NCI-H1092 (cell line): ENCODE results near the gene AMBP.
"Not testable (repeated sequence)": the region's sequence is repeated elsewhere in the genome, so short reads cannot be mapped to it uniquely, and the experiment has no call there.

Source experiments
- DNase-seq: peaks from one replicate; lab custom pipeline; 2025; lab: John Stamatoyannopoulos, UW

AMBP gene

DNA sequence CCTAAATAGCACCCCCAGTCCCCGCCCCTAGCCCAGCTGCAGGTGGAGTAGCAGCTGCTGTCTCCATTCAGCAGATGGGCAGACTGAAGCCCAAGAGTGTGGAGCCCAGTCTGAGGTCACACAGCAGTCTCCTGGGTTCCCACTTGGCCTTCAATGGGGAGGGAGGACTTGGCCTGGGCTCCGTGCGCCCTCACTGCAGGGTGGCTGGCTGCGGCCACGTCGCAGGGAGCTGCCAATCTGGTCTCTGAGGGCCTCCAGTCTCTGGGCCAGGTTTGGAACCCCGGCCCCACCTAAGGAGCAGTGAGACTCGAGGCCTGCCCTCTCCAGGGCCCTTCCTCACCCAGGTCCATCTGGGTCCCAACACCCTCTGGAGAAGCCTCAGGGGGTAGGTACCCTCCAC is 13.6 kb upstream of the AMBP start:
- DNase-seq: no peak

DNA sequence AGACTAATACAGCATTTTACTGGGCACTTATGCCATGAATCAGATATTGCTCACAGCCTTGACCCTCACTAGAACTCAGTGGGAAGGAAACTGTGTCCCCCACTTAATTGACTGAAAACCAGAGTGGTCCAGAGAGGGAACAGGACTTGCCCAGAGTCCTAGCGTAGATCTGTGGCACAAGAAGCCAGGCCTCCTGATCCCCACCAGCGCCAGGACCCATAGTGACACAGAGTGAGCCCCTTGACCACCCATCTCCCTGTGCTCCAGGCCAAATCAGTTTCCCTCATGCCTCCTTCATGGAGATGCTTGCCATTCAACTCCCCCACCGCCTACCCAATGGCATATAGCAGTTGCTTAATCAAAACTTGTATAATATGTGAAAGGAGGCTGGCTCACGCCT is 12.7 kb upstream of the AMBP start:
- DNase-seq: no peak

DNA sequence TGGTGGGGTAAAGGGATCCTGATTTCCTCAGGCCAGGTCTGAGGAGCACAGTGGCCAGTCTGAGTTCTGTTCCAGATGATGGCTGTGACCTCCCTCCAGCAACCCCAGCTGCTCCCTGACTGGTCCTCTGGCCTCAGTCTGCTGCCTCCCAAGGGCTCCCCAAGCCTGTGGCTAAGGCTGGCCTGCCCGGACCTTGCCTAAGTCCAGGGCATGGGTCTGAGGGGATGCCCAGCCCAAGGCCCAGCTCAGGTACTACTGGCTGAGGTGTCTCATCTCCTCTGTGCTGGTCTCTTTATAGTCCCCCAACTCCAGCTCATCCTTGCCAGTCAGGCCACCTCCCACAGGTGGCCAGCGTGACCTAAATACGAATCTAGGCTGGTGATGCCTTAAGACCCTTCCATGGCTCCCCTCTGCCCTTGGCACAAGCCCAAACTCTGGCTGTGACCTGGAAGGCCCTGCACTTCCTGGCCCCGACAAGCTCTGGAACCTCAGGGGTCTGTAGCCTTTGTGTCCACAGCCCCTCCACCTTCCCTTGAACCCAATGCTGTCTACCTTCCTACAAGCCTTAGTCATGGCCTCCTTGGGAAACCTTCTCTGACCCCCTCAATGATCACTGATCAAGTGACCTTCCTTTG is 11.2 kb upstream of the AMBP start:
- DNase-seq: no peak

DNA sequence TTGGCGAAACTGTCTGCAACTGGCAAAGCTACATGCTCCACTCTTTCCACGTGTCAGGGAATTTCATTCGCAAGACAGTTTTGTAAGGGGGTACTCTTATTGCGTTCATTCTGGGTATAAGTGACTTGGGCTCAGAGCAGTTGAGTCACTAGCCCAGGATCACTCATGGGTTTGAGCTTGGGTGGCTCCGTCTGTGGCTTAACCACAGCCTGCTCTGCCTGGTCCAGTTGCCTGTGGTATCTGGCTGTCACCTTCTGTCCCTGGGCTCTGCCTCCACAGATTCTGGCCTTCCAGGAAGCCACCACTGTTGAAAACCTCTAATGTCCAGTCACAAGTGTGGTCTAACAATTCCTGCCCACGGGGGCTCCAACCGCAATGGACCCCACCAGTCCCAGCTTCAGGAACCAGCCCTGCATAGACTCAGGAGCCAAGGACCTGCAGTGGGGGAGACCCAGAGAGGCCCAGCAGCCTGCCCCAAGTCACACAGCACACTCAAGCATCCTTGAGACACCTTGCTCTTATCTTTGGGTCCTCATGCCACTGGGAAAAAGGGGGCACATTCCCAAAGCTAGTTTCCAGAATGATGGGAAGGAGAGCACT is 10.6 kb upstream of the AMBP start:
- no peak for DNase-seq

GRCh38 chr9:114087721-114088120 is 9.6 kb upstream of the AMBP start:
- DNase-seq: no peak

GRCh38 chr9:114086607-114087006 is 8.5 kb upstream of the AMBP start:
- no peak for DNase-seq

DNA sequence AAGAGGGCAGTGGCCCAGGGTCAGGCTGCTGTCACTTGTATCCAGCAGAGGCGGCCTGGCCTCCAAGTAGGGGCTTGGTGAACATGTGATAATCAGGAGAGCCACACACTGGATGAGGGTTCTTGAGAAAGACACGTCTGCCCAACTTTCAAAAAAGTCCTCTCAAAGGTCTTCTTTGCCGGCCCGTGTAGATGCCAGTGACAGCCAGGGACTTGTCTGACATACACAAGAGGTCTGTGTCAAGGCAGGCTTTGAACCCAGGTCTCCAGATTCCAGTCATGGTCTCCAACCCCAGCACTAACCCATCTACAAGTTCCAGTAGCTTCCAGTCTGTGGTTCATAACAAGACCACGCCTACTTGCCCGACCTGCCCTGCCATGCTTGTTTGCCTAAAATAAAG is 7.9 kb upstream of the AMBP start:
- DNase-seq: no peak

- no peak for DNase-seq
Measured at GRCh38 chr9:114085387-114085789, 7.3 kb upstream of the AMBP start.

GRCh38 chr9:114084282-114085073 is 6.4 kb upstream of the AMBP start:
- no peak for DNase-seq

- no peak for DNase-seq
Measured at GRCh38 chr9:114083666-114084065, 5.6 kb upstream of the AMBP start.

GRCh38 chr9:114082763-114083412 is 4.8 kb upstream of the AMBP start:
- DNase-seq: not testable (repeated sequence)

GRCh38 chr9:114082017-114082762 is 4.1 kb upstream of the AMBP start:
- peak; percentile 87 for DNase-seq

GRCh38 chr9:114081441-114082016 is 3.4 kb upstream of the AMBP start:
- DNase-seq: no peak

DNA sequence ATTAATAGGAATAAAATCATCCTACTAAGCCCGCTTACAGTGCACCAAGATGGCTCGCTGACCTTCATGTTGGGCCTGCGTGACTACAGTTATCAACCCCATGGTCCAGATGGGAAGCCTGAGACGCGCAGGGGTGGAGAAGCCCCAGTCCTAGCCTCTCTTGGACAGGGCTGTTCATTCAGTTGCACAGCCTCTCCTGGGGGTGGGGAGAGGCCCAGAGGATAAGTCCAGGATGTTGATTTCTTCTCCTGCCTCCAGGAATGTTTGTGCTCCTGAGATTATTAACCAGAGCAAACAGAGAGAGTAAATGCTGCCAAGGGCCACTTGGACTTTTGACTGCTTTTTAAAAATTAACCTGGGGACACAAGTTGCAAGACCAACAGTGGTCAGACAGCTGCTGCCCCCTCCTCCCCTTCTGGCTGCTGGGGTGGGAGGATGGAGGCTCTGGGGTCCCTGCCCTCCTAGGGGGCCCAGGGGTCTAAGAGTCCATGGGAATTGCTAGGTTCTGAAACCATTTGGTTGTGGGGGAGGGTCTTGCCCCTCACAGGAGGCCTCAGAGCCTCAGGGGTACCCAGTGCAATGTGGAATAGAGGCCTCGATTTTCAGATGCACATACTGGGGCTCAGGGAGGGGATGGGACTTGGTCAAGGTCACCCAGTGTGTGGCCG is 2.8 kb upstream of the AMBP start:
- DNase-seq: no peak

DNA sequence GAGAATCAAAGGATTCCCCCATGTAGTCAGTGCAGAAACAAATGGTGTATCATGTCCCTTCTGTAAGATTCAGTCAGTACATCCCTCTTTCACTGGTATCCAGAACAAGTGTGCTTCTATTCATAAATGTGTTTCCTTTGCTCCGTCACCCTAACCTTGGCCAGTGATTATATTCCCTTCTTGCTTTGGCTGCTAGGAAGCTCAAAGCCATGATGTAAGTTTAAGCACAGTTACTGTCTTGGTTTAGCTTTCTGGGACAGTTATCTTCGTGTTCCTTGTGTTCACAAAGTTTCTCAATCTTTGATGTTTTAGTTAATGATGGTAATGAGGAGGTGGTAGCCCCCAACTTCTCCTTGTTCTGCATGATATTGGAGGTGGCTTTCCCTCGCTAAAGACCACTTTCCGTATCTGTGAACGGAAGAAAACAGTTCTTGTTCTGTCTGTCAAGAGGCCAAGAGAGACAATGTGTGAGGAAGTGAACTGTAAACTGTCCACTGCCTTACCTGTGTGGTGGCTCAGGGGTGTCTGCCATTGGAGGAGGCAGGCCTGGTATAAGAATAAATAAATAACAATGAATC is 2.2 kb upstream of the AMBP start:
- no peak for DNase-seq

DNA sequence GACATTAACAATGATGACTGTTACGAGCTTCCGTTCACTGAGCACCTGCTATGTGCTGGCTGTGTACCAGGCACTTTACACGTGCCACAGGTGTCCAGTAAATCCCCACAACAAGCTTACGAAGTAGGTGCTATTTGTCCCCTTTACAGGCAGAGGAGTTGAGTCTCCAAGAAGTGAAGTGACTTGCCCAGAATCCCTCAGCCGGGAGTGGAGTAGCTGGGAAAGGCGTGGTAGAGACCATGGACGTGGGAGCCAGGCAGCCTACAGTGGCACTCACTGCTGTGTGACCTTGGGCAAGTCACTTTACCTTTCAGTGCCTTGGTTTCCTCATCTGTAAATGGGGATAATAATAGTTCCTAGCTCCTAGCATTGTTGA is 669 bp upstream of the AMBP start:
- DNase-seq: no peak

- no peak for DNase-seq
Measured at GRCh38 chr9:114077162-114077837, 800 bp downstream of the AMBP start.

GRCh38 chr9:114076237-114077161 is 1.6 kb downstream of the AMBP start:
- no peak for DNase-seq

DNA sequence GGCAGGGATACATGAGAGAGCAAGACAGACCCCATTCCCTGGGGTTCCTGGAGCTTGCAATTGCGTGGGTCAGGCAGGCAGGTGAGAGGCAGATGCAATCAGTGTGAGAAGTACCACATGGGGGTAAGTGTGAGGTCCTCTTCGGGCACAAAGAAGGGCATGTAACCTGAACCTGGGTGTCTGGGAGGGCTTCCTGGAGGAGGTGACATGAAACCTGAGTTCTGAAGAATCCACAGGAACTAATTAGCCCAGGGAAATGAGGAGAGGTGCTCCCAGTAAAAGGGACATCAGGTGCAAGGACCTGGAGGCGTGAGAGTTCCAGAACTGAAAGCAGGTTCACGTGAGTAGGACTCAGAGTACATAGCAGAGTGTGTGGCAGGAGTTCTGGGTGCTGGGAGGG is 2.5 kb downstream of the AMBP start:
- DNase-seq: no peak
